LNCAP (cell line): ENCODE measurements around the gene CTAGE1.

Experiments used
- CTCF ChIP-seq: fragments of 450-650 bp; IDR thresholded peaks from 2 replicates; pipeline ENCODE4 v1.5.1; 2017; ENCODE audit warnings: mild to moderate bottlenecking

The CTAGE1 gene

GRCh38 chr18:22394428-22394827 is 23.3 kb downstream of the CTAGE1 start:
- no peak for TF ChIP-seq CTCF

- no peak for TF ChIP-seq CTCF
Observed at GRCh38 chr18:22391407-22392345, 26.0 kb downstream of the CTAGE1 start.

- no peak for TF ChIP-seq CTCF
Observed at GRCh38 chr18:22387787-22388186, 29.9 kb downstream of the CTAGE1 start.

GRCh38 chr18:22387364-22387763 is 30.4 kb downstream of the CTAGE1 start:
- TF ChIP-seq CTCF = no peak

GRCh38 chr18:22385718-22386117 is 32.0 kb downstream of the CTAGE1 start:
- no peak for TF ChIP-seq CTCF

GRCh38 chr18:22378672-22379282 is 38.9 kb downstream of the CTAGE1 start:
- TF ChIP-seq CTCF = peak; percentile 60

- TF ChIP-seq CTCF = no peak
Observed at GRCh38 chr18:22377769-22378168, 39.9 kb downstream of the CTAGE1 start.
